DMS 273 (cell line): Measurements from ENCODE around the gene SEC24D.

Experiments
- DNase-seq: peaks from one replicate; lab custom pipeline; 2025; ENCODE audit not compliant: unreplicated experiment; lab: John Stamatoyannopoulos, UW

SEC24D gene

GRCh38 chr4:118729287-118730286, 106.3 kb downstream of the SEC24D start:
- DNase-seq, result no peak

GRCh38 chr4:118727360-118727759, 108.6 kb downstream of the SEC24D start:
- no peak for DNase-seq

DNA sequence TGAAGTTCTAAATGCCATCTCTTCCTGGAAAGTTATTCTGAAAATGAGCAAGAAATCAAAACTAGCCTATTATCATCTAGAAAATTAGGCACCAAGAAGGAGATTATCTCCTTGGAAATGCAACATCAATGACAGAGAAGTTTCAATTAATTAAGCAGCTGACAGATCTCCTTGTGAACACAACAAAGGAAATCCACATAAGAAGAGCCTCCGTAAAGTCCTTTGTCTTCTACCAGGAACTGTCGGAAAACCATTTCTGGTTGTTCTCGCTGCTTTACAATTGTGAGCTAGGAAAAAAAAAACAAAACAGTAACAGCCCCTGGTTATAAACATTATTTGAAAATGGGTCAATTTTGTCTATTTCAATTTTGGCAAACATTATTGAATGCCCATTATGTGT, 112.6 kb downstream of the SEC24D start:
- DNase-seq, result no peak

- DNase-seq, result no peak
These were observed 114.2 kb downstream of the SEC24D start for GRCh38 chr4:118721752-118722151.

GRCh38 chr4:118718511-118719170, 117.3 kb downstream of the SEC24D start:
- DNase-seq, result no peak

GRCh38 chr4:118716304-118716703, 119.6 kb downstream of the SEC24D start:
- DNase-seq, result no peak

DNA sequence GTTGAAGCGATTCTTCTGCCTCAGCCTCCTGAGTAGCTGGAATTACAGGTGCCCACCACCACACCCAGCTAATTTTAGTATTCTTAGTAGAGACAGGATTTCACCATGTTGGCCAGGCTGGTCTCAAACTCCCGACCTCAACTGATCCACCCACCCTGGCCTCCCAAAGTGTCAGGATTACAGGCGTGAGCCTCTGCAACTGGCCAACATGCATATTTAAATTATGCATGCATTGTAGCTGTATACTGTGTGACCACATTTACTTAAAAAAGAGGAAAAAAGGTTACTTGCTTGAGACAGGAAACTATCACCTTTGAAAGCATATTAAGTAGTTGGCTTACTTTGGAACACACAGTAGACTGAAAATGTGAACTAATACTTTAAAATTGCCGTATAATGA, 121.2 kb downstream of the SEC24D start:
- DNase-seq, result no peak

DNA sequence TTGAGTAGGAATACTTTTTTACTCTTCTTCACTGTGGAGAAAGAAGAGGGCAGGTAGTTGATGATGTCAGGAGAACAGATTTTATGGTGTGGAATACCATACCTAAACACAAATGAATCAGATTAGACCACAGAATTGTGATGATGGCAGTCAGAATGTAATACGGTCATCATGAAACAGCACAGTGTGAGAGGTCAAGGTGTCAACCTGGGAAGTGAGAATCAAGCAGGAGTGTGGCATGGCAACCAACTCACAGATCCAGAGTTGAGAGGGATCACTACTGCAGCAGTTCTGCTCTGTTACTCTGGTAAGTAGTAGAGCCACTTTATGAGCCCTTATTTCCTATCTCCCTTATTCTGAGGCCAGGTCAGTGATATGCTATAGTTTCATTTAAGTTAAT, 123.1 kb downstream of the SEC24D start:
- no peak for DNase-seq

- DNase-seq, result no peak
These were observed 124.9 kb downstream of the SEC24D start for GRCh38 chr4:118711052-118711451.

DNA sequence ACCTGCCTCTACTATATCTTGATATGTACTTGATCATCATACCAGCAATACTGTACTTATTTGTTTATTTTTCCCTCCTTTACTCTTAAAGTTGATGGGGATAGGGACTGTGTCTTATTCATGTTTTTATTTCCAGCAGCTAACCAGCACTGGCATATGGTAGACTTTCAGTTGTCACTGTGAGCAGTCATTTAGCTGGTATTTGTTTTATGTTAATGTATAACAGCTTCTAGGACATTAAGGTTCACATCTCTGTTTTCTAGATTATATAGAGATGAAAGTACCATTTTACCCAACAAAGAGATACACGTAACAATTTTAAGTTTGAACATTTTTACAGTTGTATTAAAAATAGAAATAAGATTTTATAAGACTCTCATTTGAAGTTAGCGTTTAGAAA, 132.8 kb downstream of the SEC24D start:
- no peak for DNase-seq

- peak; percentile 95 for DNase-seq
These were observed 150.8 kb downstream of the SEC24D start, which contains the start of gene METTL14 for GRCh38 chr4:118684873-118685811. Gene METTL14, plus strand, starts transcription at chr4:118685392. Its CDS starts 143 bp downstream, at chr4:118685535.

GRCh38 chr4:118683513-118683912, 152.4 kb downstream of the SEC24D start:
- peak; percentile 39 for DNase-seq

- DNase-seq, result peak; percentile 61
These were observed 153.0 kb downstream of the SEC24D start for GRCh38 chr4:118682928-118683327.

GRCh38 chr4:118680808-118681207, 155.1 kb downstream of the SEC24D start:
- DNase-seq, result peak; percentile 24

GRCh38 chr4:118676128-118676527, 159.8 kb downstream of the SEC24D start:
- no peak for DNase-seq
